Panc1 (cell line): ENCODE results near the gene ZNF324B.

Source experiments
- CTCF ChIP-seq: fragments of 450-650 bp; IDR thresholded peaks from 2 replicates; pipeline ENCODE4 v1.5.1; 2017; ENCODE audit warnings: mild to moderate bottlenecking
- POLR2AphosphoS5 ChIP-seq: IDR thresholded peaks from 2 replicates; pipeline ENCODE4 v1.6.1; 2012; ENCODE audit warnings: mild to moderate bottlenecking, low read depth, low read length, moderate library complexity

GRCh38 chr19:58480481-58480830, 29.0 kb downstream of the ZNF324B start:
- no peak for TF ChIP-seq CTCF
- no peak for TF ChIP-seq POLR2AphosphoS5
